Measurements from ENCODE around the gene GRIN2A. TPM values are rescaled to one million over a fixed set of nuclear protein-coding genes. Genes with fewer than 3 reads are reported as not detected.

GRIN2A gene
- total RNA-seq, 2 experiments from 2014 or later: not detected

GRCh38 chr16:10121491-10121890, 60.7 kb downstream of the GRIN2A start:
- Mint-ChIP-seq H3K27me3 (peaks cover 3% of the 10 kb centered on the region), H3K36me3 (ENCODE audit: low read depth) (no peaks in the 10 kb centered on the region), H3K4me1 (ENCODE audit: low read depth) (no peaks in the 10 kb centered on the region), H3K9me3 (no peaks in the 10 kb centered on the region), H3K27ac (no peak overlapping the region), H3K4me3 (no peak overlapping the region)
- no peak for ATAC-seq
- intact Hi-C loops (cut with micrococcal nuclease): no loop called here
- TF ChIP-seq CTCF (IDR thresholded peaks at IDR 0.05): no peak
- ChIA-PET CTCF (no interaction called here), POLR2A (no interaction called here)
- DNase-seq: no peak

- Mint-ChIP-seq H3K4me3 (no peak overlapping the region), H3K27ac (no peak overlapping the region), H3K9me3 (no peaks in the 10 kb centered on the region), H3K27me3 (peaks cover 3% of the 10 kb centered on the region), H3K4me1 (ENCODE audit: low read depth) (no peaks in the 10 kb centered on the region), H3K36me3 (ENCODE audit: low read depth) (no peaks in the 10 kb centered on the region)
- DNase-seq: no peak
- no peak for ATAC-seq
- ChIA-PET POLR2A (no interaction called here), CTCF (no interaction called here)
- intact Hi-C loops (cut with micrococcal nuclease): no loop called here
- TF ChIP-seq CTCF (IDR thresholded peaks at IDR 0.05): no peak
Measured at GRCh38 chr16:10120953-10121352, 61.3 kb downstream of the GRIN2A start.

- intact Hi-C loops (cut with micrococcal nuclease): no loop called here
- Mint-ChIP-seq H3K9me3 (no peaks in the 10 kb centered on the region), H3K27me3 (no peaks in the 10 kb centered on the region), H3K4me3 (no peak overlapping the region), H3K36me3 (ENCODE audit: low read depth) (no peaks in the 10 kb centered on the region), H3K27ac (no peak overlapping the region), H3K4me1 (ENCODE audit: low read depth) (no peaks in the 10 kb centered on the region)
- ATAC-seq (no peak), DNase-seq (no peak)
- ChIA-PET CTCF (no interaction called here), POLR2A (no interaction called here)
- no peak for TF ChIP-seq CTCF (IDR thresholded peaks at IDR 0.05)
Measured at GRCh38 chr16:10114409-10114808, 67.8 kb downstream of the GRIN2A start.

- DNase-seq (no peak), ATAC-seq (no peak)
- Mint-ChIP-seq H3K9me3 (no peaks in the 10 kb centered on the region), H3K36me3 (ENCODE audit: low read depth) (no peaks in the 10 kb centered on the region), H3K27ac (no peak overlapping the region), H3K27me3 (peaks cover under 1% of the 10 kb centered on the region), H3K4me3 (no peak overlapping the region), H3K4me1 (ENCODE audit: low read depth) (no peaks in the 10 kb centered on the region)
- POLR2A ChIA-PET: no interaction called here
- intact Hi-C loops (cut with micrococcal nuclease): no loop called here
- CTCF ChIA-PET: no interaction called here
- no peak for TF ChIP-seq CTCF (IDR thresholded peaks at IDR 0.05)
Measured at GRCh38 chr16:10113248-10113647, 69.0 kb downstream of the GRIN2A start.

GRCh38 chr16:10112021-10112420, 70.2 kb downstream of the GRIN2A start:
- DNase-seq (no peak), ATAC-seq (no peak)
- Mint-ChIP-seq H3K27me3 (peaks cover 3% of the 10 kb centered on the region), H3K27ac (no peak overlapping the region), H3K9me3 (no peaks in the 10 kb centered on the region), H3K4me1 (ENCODE audit: low read depth) (no peaks in the 10 kb centered on the region), H3K4me3 (no peak overlapping the region), H3K36me3 (ENCODE audit: low read depth) (no peaks in the 10 kb centered on the region)
- no peak for TF ChIP-seq CTCF (IDR thresholded peaks at IDR 0.05)
- intact Hi-C loops (cut with micrococcal nuclease): no loop called here
- ChIA-PET POLR2A (interaction anchor here (0.6 kb wide), 1 partner anchor 81 kb away, joined by 3 read pairs; no protein-coding TSS in a partner anchor), CTCF (no interaction called here)

All from activated CD8-positive, alpha-beta T cell treated with anti-CD3 and anti-CD28 coated beads for 36 hours (primary cell).